GM10847 (cell line): ENCODE results near the gene GLIS1.

ENCODE experiments used
- POLR2A ChIP-seq: IDR thresholded peaks from 2 replicates; pipeline ENCODE4 v1.6.1; 2011; ENCODE audit not compliant: insufficient read length; ENCODE audit errors: extremely low read depth

GLIS1 gene

GRCh38 chr1:53728702-53729455 lies 10.1 kb downstream of the GLIS1 start:
- no peak for TF ChIP-seq POLR2A

- TF ChIP-seq POLR2A: no peak
These were observed 10.8 kb downstream of the GLIS1 start for GRCh38 chr1:53728196-53728595.

GRCh38 chr1:53727461-53728092 lies 11.4 kb downstream of the GLIS1 start:
- no peak for TF ChIP-seq POLR2A

GRCh38 chr1:53726009-53726600 lies 12.9 kb downstream of the GLIS1 start:
- TF ChIP-seq POLR2A: no peak

GRCh38 chr1:53725238-53725689 lies 13.7 kb downstream of the GLIS1 start:
- TF ChIP-seq POLR2A: no peak

GRCh38 chr1:53722025-53722424 lies 16.9 kb downstream of the GLIS1 start:
- no peak for TF ChIP-seq POLR2A

- TF ChIP-seq POLR2A: no peak
These were observed 17.9 kb downstream of the GLIS1 start for GRCh38 chr1:53721088-53721487.

GRCh38 chr1:53719469-53719868 lies 19.5 kb downstream of the GLIS1 start:
- no peak for TF ChIP-seq POLR2A

GRCh38 chr1:53718443-53718842 lies 20.5 kb downstream of the GLIS1 start:
- no peak for TF ChIP-seq POLR2A

- no peak for TF ChIP-seq POLR2A
These were observed 21.7 kb downstream of the GLIS1 start for GRCh38 chr1:53717025-53717804.

- TF ChIP-seq POLR2A: no peak
These were observed 22.8 kb downstream of the GLIS1 start for GRCh38 chr1:53716150-53716549.

- no peak for TF ChIP-seq POLR2A
These were observed 23.5 kb downstream of the GLIS1 start for GRCh38 chr1:53715478-53715877.

- TF ChIP-seq POLR2A: no peak
These were observed 26.7 kb downstream of the GLIS1 start for GRCh38 chr1:53712276-53712675.

- no peak for TF ChIP-seq POLR2A
These were observed 28.4 kb downstream of the GLIS1 start for GRCh38 chr1:53710584-53710983.

GRCh38 chr1:53708687-53709086 lies 30.3 kb downstream of the GLIS1 start:
- no peak for TF ChIP-seq POLR2A

- no peak for TF ChIP-seq POLR2A
These were observed 32.6 kb downstream of the GLIS1 start for GRCh38 chr1:53706356-53706755.

GRCh38 chr1:53705446-53706096 lies 33.4 kb downstream of the GLIS1 start:
- TF ChIP-seq POLR2A: no peak
